SK-N-DZ (cell line): ENCODE results near the gene MAP2K5.

ENCODE experiments used
- DNase-seq: peaks from one replicate; pipeline ENCODE4 v3.0.0-alpha.2; 2015; ENCODE audit warnings: low spot score

MAP2K5 gene

GRCh38 chr15:67779549-67780111 is 237.1 kb downstream of the MAP2K5 start:
- no peak for DNase-seq

- no peak for DNase-seq
These were observed 238.6 kb downstream of the MAP2K5 start for GRCh38 chr15:67781061-67781460.

GRCh38 chr15:67781907-67782690 is 239.6 kb downstream of the MAP2K5 start:
- DNase-seq: no peak

- no peak for DNase-seq
These were observed 240.1 kb downstream of the MAP2K5 start for GRCh38 chr15:67782691-67782991.

- no peak for DNase-seq
These were observed 240.8 kb downstream of the MAP2K5 start for GRCh38 chr15:67783303-67783702.

GRCh38 chr15:67784090-67784781 is 241.7 kb downstream of the MAP2K5 start:
- no peak for DNase-seq

- no peak for DNase-seq
These were observed 242.4 kb downstream of the MAP2K5 start for GRCh38 chr15:67784856-67785430.

- DNase-seq: no peak
These were observed 242.9 kb downstream of the MAP2K5 start for GRCh38 chr15:67785431-67785830.

GRCh38 chr15:67786646-67787045 is 244.1 kb downstream of the MAP2K5 start:
- no peak for DNase-seq

- no peak for DNase-seq
These were observed 246.5 kb downstream of the MAP2K5 start for GRCh38 chr15:67788986-67789385.

- no peak for DNase-seq
These were observed 248.3 kb downstream of the MAP2K5 start for GRCh38 chr15:67790610-67791319.

- peak; percentile 70 for DNase-seq
These were observed 249.9 kb downstream of the MAP2K5 start for GRCh38 chr15:67792250-67792942.

GRCh38 chr15:67794832-67795574 is 252.5 kb downstream of the MAP2K5 start:
- no peak for DNase-seq

GRCh38 chr15:67796196-67797127 is 254.0 kb downstream of the MAP2K5 start:
- DNase-seq: no peak

GRCh38 chr15:67799801-67800205 is 257.3 kb downstream of the MAP2K5 start:
- no peak for DNase-seq

- DNase-seq: no peak
These were observed 258.6 kb downstream of the MAP2K5 start for GRCh38 chr15:67801142-67801541.

- DNase-seq: no peak
These were observed 259.7 kb downstream of the MAP2K5 start for GRCh38 chr15:67801926-67802914.

- DNase-seq: no peak
These were observed 260.8 kb downstream of the MAP2K5 start for GRCh38 chr15:67803299-67803698.
